Kidney (tissue), 14 donors: ENCODE data around the gene CCDC82. TPM values are rescaled to one million over a fixed set of nuclear protein-coding genes. Genes with fewer than 3 reads are reported as not detected.

Experiments
- DNase-seq, 5 donors: peaks; one replicate each; pipeline ENCODE4 v3.0.0-alpha.2; 2013 to 2020
- FAIRE-seq: peaks from 2 replicates; lab custom pipeline; 2012; peaks lifted over from hg19 to GRCh38; lab: Jason Lieb, UNC
- H3K27ac ChIP-seq, 2 donors: one replicate each; pipeline ENCODE4 v1.7.0; 2013; ENCODE audit warnings: low read depth in 2 of 2, low read length in 2 of 2, inconsistent platforms in 1 of 2
- H3K27me3 ChIP-seq: one replicate; pipeline ENCODE4 v1.7.1; 2013; ENCODE audit warnings: low read length, inconsistent platforms; ENCODE audit not compliant: control insufficient read depth, insufficient read depth
- H3K36me3 ChIP-seq, 3 donors: one replicate each; pipeline versions ENCODE4 v1.7.0 to v1.7.1; 2013; ENCODE audit warnings: low read length in 3 of 3, control low read depth in 1 of 3, inconsistent platforms in 1 of 3; ENCODE audit not compliant: insufficient read depth in 3 of 3, control insufficient read depth in 2 of 3
- H3K4me1 ChIP-seq, 3 donors: one replicate each; pipeline versions ENCODE4 v1.7.0 to v1.7.1; 2013; ENCODE audit warnings: low read length in 3 of 3, inconsistent platforms in 1 of 3, low read depth in 1 of 3; ENCODE audit not compliant: control insufficient read depth in 2 of 3, insufficient read depth in 2 of 3
- H3K4me3 ChIP-seq, 3 donors: one replicate each; pipeline versions ENCODE4 v1.7.0 to v1.8.1; 2013; ENCODE audit warnings: low read length in 3 of 3, control low read depth in 1 of 3, inconsistent platforms in 1 of 3
- H3K9ac ChIP-seq, 3 donors: one replicate each; pipeline versions ENCODE4 v1.7.0 to v1.7.1; 2013; ENCODE audit warnings: low read length in 3 of 3, control low read depth in 1 of 3, inconsistent platforms in 1 of 3
- H3K9me3 ChIP-seq, 3 donors: one replicate each; pipeline versions ENCODE4 v1.7.0 to v1.7.1; 2013; ENCODE audit warnings: low read length in 3 of 3, control low read depth in 1 of 3, inconsistent platforms in 1 of 3; ENCODE audit not compliant: control insufficient read depth in 2 of 3, insufficient read depth in 1 of 3
- CTCF ChIP-seq: IDR thresholded peaks from 3 replicates; pipeline ENCODE4 v1.5.1; 2012; ENCODE audit warnings: mild to moderate bottlenecking, moderate library complexity, borderline replicate concordance; ENCODE audit not compliant: insufficient read depth; ENCODE audit errors: extremely low read depth
- intact Hi-C: fragments of 100-400 bp; cut with DNase I; formaldehyde crosslinking; loops from one replicate; pipeline ENCODE4 v1.11.1; 2022
- polyA plus RNA-seq: library from polyadenylated mRNA; stranded (reverse); fragments of 350-450 nt; fragmentation: Illumina TruSeq; extraction: RNeasy Lipid Tissue Mini Kit (QIAGEN cat#74804); gene quantifications from one replicate; pipeline ENCODE4 v1.2.3, GENCODE V29; 2014; ENCODE audit warnings: low read depth, low replicate concordance; ENCODE audit not compliant: insufficient read depth
- total RNA-seq: library from RNA; stranded (reverse); fragmentation: NEBNext Ultra II Directional; extraction: Animal tissue kit (Norgen Biotek cat#: 25700); gene quantifications from one replicate; pipeline ENCODE4 v1.2.1, GENCODE V29; 2021
- donor health status: control.
- donor health status: control.
- donor health status: control.
- donor health status: control.
- donor health status: control.
- donor health status: DM: yes; HTN: yes; CAD: no.
- donor health status: Normal renal cell carcinoma (clear cell type).

Gene CCDC82
- total and polyA plus RNA-seq, 2 donors from 2014 or later = 13.0 to 25.8 TPM

DNA sequence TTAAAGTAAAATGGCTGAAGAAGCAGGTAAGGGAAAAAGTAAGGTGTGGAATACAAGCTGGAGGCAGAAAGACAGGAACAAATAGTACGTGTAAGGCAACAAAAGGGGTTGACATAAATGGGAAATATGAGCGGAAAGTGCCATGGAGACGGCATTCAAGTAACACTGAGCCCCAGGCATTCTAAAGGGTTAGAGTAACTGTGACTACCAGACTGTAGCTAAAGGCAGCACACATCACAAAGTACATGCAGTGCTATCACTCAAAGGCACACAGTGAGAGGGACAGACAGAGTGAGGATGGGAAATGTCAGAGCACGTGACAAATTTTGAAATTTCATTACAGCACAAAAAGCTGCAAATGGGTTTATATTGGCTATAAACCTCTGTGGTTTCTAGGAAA lies 32.9 kb downstream of the CCDC82 start:
- no peaks in the 10 kb centered on the region for H3K9me3 ChIP-seq
- H3K9ac ChIP-seq = no peak overlapping the region
- DNase-seq = peak in 1 of 5 donors; percentile 11
- intact Hi-C loops = no loop called here
- no peak overlapping the region for H3K4me3 ChIP-seq
- no peaks in the 10 kb centered on the region for H3K4me1 ChIP-seq
- no peak for TF ChIP-seq CTCF
- peaks cover 3 to 12% (median 8%) of the 10 kb centered on the region in 3 donors for H3K36me3 ChIP-seq
- H3K27me3 ChIP-seq = no peaks in the 10 kb centered on the region
- FAIRE-seq = no peak
- H3K27ac ChIP-seq = no peak overlapping the region

DNA sequence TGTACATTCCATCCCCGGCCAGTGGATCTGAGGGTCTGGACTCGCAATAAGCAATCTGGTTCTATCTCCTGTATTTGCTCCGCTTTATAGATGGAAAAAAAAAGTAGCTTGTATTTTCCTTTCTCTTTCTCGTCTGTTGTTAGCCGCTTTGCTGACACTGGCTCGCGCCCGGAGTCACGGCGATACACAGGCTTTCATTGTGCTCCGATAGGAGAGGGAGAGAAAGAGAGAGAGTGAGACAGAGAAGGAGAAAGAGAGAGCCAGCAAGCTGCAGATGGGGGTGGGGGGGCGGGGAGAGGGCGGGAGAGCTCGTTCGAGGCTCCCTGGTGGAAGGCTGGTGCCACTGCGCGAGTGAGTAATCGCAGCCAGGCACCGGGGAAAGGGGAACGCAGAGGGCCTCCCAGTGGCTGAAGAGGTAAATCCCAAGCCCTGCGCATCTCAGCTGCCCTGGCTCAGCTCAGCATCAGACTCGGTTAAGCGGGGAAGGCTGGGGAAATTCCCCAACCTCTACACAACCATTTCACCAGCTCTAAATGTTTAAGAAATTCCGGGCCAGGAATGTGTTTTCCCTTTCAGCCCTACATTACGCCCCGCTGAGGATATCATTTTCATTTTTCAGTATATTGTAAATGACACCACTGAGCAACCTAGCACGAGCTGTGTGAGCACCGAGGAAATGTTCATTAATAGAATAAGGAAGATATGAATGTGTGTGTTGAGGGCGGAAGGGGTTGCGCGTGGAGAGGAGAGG lies 46.6 kb downstream of the CCDC82 start, which contains the start of gene MAML2:
TSS of gene MAML2 (minus strand) at position 235 of the 751 bp plus-strand sequence. CDS start 1,300 bp downstream, outside the sequence.
- DNase-seq (peak; percentile 95 to 97 (median 96)), FAIRE-seq (no peak)
- Histone ChIP-seq H3K9me3 (no peaks in the 10 kb centered on the region), H3K36me3 (no peaks in the 10 kb centered on the region), H3K4me3 (peak within 1 kb of the TSS; percentile 88 to 98 (median 95)), H3K9ac (peak within 1 kb of the TSS; percentile 78 to 98 (median 91)), H3K4me1 (peaks cover 12 to 29% (median 16%) of the 10 kb centered on the region in 3 donors), H3K27ac (peak within 1 kb of the TSS; percentile 89 to 93), H3K27me3 (no peaks in the 10 kb centered on the region)
- intact Hi-C loops = no loop called here
- peak; percentile 94 for TF ChIP-seq CTCF

GRCh38 chr11:96342014-96342960 lies 47.4 kb downstream of the CCDC82 start:
- FAIRE-seq = no peak
- Histone ChIP-seq H3K4me3 (peak overlapping the region; percentile 88 to 98 (median 95)), H3K36me3 (no peaks in the 10 kb centered on the region), H3K27me3 (no peaks in the 10 kb centered on the region), H3K4me1 (peaks cover 12 to 34% (median 23%) of the 10 kb centered on the region in 3 donors), H3K9me3 (no peaks in the 10 kb centered on the region), H3K9ac (peak overlapping the region; percentile 78 to 98 (median 91)), H3K27ac (peak overlapping the region; percentile 89 to 93)
- intact Hi-C loops = no loop called here
- no peak for TF ChIP-seq CTCF
- DNase-seq = no peak
